Mesodermal cell (in vitro differentiated cells): ENCODE results near the gene CFAP20DC.
"Not testable (repeated sequence)": the region's sequence is repeated elsewhere in the genome, so short reads cannot be mapped to it uniquely, and the experiment has no call there.

ENCODE experiments used
- H3K27ac ChIP-seq: 2 replicates; pipeline ENCODE4 v1.7.0; 2013; ENCODE audit warnings: mild to moderate bottlenecking, low read depth, low read length, moderate library complexity; ENCODE audit not compliant: severe bottlenecking
- H3K36me3 ChIP-seq: 2 replicates; pipeline ENCODE4 v1.7.1; 2013; ENCODE audit warnings: mild to moderate bottlenecking, low read length, moderate library complexity; ENCODE audit not compliant: control insufficient read depth, insufficient read depth
- H3K4me1 ChIP-seq: one replicate; pipeline ENCODE4 v1.7.1; 2013; ENCODE audit warnings: mild to moderate bottlenecking, low read length; ENCODE audit not compliant: insufficient read depth, control insufficient read depth, poor library complexity, severe bottlenecking
- H3K4me3 ChIP-seq: 2 replicates; pipeline ENCODE4 v1.7.0; 2013; ENCODE audit warnings: low read length, control low read depth, mild to moderate bottlenecking; ENCODE audit not compliant: insufficient read depth, poor library complexity, severe bottlenecking; ENCODE audit errors: extremely low read depth
- H3K9me3 ChIP-seq: 2 replicates; pipeline ENCODE4 v1.7.1; 2013; ENCODE audit warnings: mild to moderate bottlenecking, low read length, moderate library complexity; ENCODE audit not compliant: control insufficient read depth
- WGBS, 2 experiments: methylation state at CpG; one replicate each; pipeline ENCODE4 v1.1.5; 2013; ENCODE audit warnings: missing lambda C conversion rate in 2 of 2; ENCODE audit not compliant: insufficient coverage in 2 of 2; 5-methylcytosine and 5-hydroxymethylcytosine counted together

CFAP20DC gene

DNA sequence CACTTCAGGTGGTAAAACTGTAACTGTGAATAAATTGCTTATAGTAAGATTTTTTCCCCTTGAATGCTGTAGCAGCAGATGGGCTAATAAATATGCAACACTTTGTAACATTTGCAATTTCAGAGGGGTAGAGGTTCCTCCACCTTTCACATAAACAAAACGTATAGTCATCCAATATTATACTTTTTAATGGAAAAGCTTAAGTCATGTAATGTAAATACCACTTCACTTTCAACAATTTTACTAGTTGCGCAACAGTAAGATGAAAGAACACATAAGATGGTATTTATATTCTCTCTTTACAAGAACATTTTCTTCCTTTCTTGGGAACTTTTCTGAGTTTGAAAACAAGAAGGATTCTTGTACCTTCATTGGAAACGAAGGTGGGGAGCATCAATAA, 326.7 kb downstream of the CFAP20DC start:
- no CpG with 5 or more reads among the region's 3 CpGs for WGBS, 2 experiments
- H3K27ac ChIP-seq, result no peak overlapping the region
- H3K4me3 ChIP-seq, result no peak overlapping the region
- no peaks in the 10 kb centered on the region for H3K4me1 ChIP-seq
- H3K9me3 ChIP-seq, result no peaks in the 10 kb centered on the region
- no peaks in the 10 kb centered on the region for H3K36me3 ChIP-seq

DNA sequence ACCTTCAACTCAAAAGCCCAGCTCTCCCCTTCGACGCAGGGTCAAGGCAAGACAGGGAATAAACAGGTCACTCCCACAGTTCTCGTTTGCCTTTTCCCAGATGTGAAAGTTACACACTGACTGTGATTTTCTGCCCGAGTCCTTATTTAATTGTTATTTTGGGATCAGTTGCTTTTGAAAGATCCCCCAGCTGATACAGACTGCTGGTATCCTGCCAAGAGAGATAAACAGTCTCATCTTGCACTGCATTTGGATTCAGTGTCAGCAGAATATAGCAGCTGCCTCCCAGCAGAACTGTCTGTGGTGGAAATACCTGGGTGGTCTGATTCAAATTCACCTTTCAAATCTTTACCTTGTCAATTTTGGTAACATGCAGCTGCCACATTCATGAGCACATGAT, 327.3 kb downstream of the CFAP20DC start:
- Histone ChIP-seq H3K27ac (no peak overlapping the region), H3K9me3 (no peaks in the 10 kb centered on the region), H3K36me3 (no peaks in the 10 kb centered on the region), H3K4me3 (no peak overlapping the region), H3K4me1 (no peaks in the 10 kb centered on the region)
- 82 to 100% methylated on average over 2 to 4 of the region's 4 CpGs for WGBS, 2 experiments

DNA sequence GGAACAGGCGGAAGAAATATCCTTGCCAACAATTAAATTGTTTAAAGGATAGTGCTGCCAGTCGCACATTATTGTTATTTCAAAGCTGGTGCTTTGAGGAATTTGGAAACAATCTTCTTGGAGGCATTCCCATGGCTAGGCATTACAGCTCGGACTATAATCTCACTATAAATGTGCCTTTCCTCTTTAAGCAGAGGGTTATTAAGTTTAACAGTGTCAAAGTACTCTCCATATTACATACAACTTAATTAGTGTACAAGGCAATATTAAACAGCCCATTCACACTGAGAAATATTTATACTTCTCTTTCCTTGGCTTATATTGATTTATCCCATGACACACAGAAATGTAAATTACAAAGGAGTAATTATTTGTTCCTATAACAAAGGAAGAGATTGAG, 329.3 kb downstream of the CFAP20DC start:
- H3K4me3 ChIP-seq, result no peak overlapping the region
- 67 to 100% methylated on average over 1 of the region's 3 CpGs for WGBS, 2 experiments
- H3K27ac ChIP-seq, result no peak overlapping the region
- no peaks in the 10 kb centered on the region for H3K36me3 ChIP-seq
- no peaks in the 10 kb centered on the region for H3K4me1 ChIP-seq
- peaks cover under 1% of the 10 kb centered on the region for H3K9me3 ChIP-seq

- Histone ChIP-seq H3K27ac (no peak overlapping the region), H3K4me3 (no peak overlapping the region), H3K4me1 (no peaks in the 10 kb centered on the region), H3K36me3 (no peaks in the 10 kb centered on the region), H3K9me3 (peaks cover 6% of the 10 kb centered on the region)
- 84 to 100% methylated on average over 2 of the region's 2 CpGs for WGBS, 2 experiments
These were observed 330.1 kb downstream of the CFAP20DC start for GRCh38 chr3:58719684-58720083.

GRCh38 chr3:58713715-58714401, 336.0 kb downstream of the CFAP20DC start:
- WGBS, 2 experiments, result 82 to 100% methylated on average over 1 to 2 of the region's 3 CpGs
- H3K4me3 ChIP-seq, result no peak overlapping the region

DNA sequence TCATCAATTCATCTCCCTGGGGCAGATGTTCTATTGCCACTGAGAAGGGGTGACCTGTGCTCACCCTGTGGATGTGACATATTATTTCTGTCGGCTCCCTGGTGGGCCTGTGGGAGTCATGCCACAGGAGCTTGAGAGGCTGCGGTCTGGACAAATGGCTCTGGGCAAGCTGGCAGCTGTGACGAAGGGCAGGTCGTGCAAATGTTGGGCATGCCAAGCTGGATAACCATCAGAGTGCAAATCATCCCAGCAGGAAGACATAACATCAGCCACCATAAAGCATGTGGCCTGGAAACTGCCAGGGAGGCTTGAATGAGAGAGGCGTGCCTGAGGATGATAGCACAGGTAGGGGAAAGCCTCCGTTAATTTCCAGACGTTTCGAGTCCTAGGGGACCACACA, 338.0 kb downstream of the CFAP20DC start:
- Histone ChIP-seq H3K36me3 (no peaks in the 10 kb centered on the region), H3K4me3 (no peak overlapping the region), H3K9me3 (peaks cover 6% of the 10 kb centered on the region), H3K4me1 (peaks cover 6% of the 10 kb centered on the region), H3K27ac (no peak overlapping the region)
- 89 to 96% methylated on average over 4 to 5 of the region's 8 CpGs for WGBS, 2 experiments

More at GRCh38 chr3:58713715-58714401, 336.0 kb downstream of the CFAP20DC start:
- H3K9me3 ChIP-seq, result peaks cover 6% of the 10 kb centered on the region
- H3K27ac ChIP-seq, result no peak overlapping the region
- no peaks in the 10 kb centered on the region for H3K36me3 ChIP-seq
- peaks cover 6% of the 10 kb centered on the region for H3K4me1 ChIP-seq

DNA sequence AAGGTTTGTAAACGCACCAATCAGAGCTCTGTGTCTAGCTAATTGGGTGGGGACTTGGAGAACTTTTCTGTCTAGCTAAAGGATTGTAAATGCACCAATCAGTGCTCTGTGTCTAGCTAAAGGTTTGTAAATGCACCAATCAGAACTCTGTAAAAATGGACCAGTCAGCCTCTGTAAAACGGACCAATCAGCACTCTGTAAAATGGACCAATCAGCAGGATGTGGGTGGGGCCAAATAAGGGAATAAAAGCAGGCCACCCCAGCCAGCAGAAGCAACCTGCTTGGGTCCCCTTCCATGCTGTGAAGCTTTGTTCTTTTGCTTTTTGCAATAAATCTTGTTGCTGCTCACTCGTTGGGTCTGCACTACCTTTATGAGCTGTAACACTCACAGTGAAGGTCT, 340.8 kb downstream of the CFAP20DC start:
- H3K4me1 ChIP-seq, H3K9me3 ChIP-seq, H3K27ac ChIP-seq, H3K36me3 ChIP-seq, H3K4me3 ChIP-seq: not testable (repeated sequence)
- 93% methylated on average over 3 of the region's 3 CpGs for WGBS, 2 experiments

GRCh38 chr3:58708116-58708791, 341.6 kb downstream of the CFAP20DC start:
- Histone ChIP-seq H3K4me3 (no peak overlapping the region), H3K36me3 (no peaks in the 10 kb centered on the region), H3K4me1 (peaks cover 6% of the 10 kb centered on the region), H3K27ac (no peak overlapping the region), H3K9me3 (no peaks in the 10 kb centered on the region)
- WGBS, 2 experiments, result 60% methylated on average over 1 of the region's 3 CpGs; no CpG with 5 or more reads in 1 of the 2 experiments

GRCh38 chr3:58707390-58707930, 342.4 kb downstream of the CFAP20DC start:
- Histone ChIP-seq H3K4me3 (no peak overlapping the region), H3K27ac (no peak overlapping the region), H3K36me3 (no peaks in the 10 kb centered on the region), H3K9me3 (no peaks in the 10 kb centered on the region), H3K4me1 (peaks cover 6% of the 10 kb centered on the region)
- WGBS, 2 experiments, result 86 to 97% methylated on average over 3 of the region's 3 CpGs

- Histone ChIP-seq H3K4me3 (no peak overlapping the region), H3K36me3 (no peaks in the 10 kb centered on the region), H3K9me3 (no peaks in the 10 kb centered on the region), H3K27ac (no peak overlapping the region), H3K4me1 (peaks cover 6% of the 10 kb centered on the region)
- 67 to 86% methylated on average over 1 to 2 of the region's 2 CpGs for WGBS, 2 experiments
These were observed 343.2 kb downstream of the CFAP20DC start for GRCh38 chr3:58706395-58707167.
